ENCODE data around the gene ZNF555.
"Not testable (repeated sequence)": the region's sequence is repeated elsewhere in the genome, so short reads cannot be mapped to it uniquely, and the experiment has no call there.

Gene ZNF555

GRCh38 chr19:2866495-2867024, 25.3 kb downstream of the ZNF555 start:
- Histone ChIP-seq H3K27me3 (ENCODE audit: control insufficient read depth, insufficient read depth, low read length) (no peaks in the 10 kb centered on the region), H3K9ac (ENCODE audit: low read length) (no peak overlapping the region), H3K4me3 (ENCODE audit: low read length) (no peak overlapping the region), H3K9me3 (ENCODE audit: control insufficient read depth, low read length) (no peaks in the 10 kb centered on the region), H3K36me3 (ENCODE audit: control insufficient read depth, insufficient read depth, low read length) (no peaks in the 10 kb centered on the region), H3K4me1 (ENCODE audit: control insufficient read depth, insufficient read depth, low read length) (peaks cover 7% of the 10 kb centered on the region)

GRCh38 chr19:2867025-2867991, 26.0 kb downstream of the ZNF555 start, which contains the start of gene ZNF556:
TSS of gene ZNF556 (plus strand) at chr19:2867335. CDS start at chr19:2867422, 87 bp downstream.
- Histone ChIP-seq H3K4me1 (ENCODE audit: control insufficient read depth, insufficient read depth, low read length) (peaks cover 7% of the 10 kb centered on the region), H3K9me3 (ENCODE audit: control insufficient read depth, low read length) (no peaks in the 10 kb centered on the region), H3K36me3 (ENCODE audit: control insufficient read depth, insufficient read depth, low read length) (no peaks in the 10 kb centered on the region), H3K27me3 (ENCODE audit: control insufficient read depth, insufficient read depth, low read length) (no peaks in the 10 kb centered on the region), H3K9ac (ENCODE audit: low read length) (no peak within 1 kb of the TSS), H3K4me3 (ENCODE audit: low read length) (no peak within 1 kb of the TSS)

GRCh38 chr19:2869618-2870017, 28.3 kb downstream of the ZNF555 start:
- H3K4me3 ChIP-seq (ENCODE audit: low read length) = no peak overlapping the region

GRCh38 chr19:2872175-2872574, 30.9 kb downstream of the ZNF555 start:
- not testable (repeated sequence) for H3K27me3 ChIP-seq (ENCODE audit: control insufficient read depth, insufficient read depth, low read length); H3K4me3 ChIP-seq (ENCODE audit: low read length); H3K4me1 ChIP-seq (ENCODE audit: control insufficient read depth, insufficient read depth, low read length); H3K9ac ChIP-seq (ENCODE audit: low read length); H3K9me3 ChIP-seq (ENCODE audit: control insufficient read depth, low read length); H3K36me3 ChIP-seq (ENCODE audit: control insufficient read depth, insufficient read depth, low read length)

More at GRCh38 chr19:2869618-2870017, 28.3 kb downstream of the ZNF555 start:
- H3K4me1 ChIP-seq (ENCODE audit: control insufficient read depth, insufficient read depth, low read length) = peaks cover 7% of the 10 kb centered on the region
- no peaks in the 10 kb centered on the region for H3K27me3 ChIP-seq (ENCODE audit: control insufficient read depth, insufficient read depth, low read length)
- H3K36me3 ChIP-seq (ENCODE audit: control insufficient read depth, insufficient read depth, low read length) = no peaks in the 10 kb centered on the region
- H3K9me3 ChIP-seq (ENCODE audit: control insufficient read depth, low read length) = no peaks in the 10 kb centered on the region
- no peak overlapping the region for H3K9ac ChIP-seq (ENCODE audit: low read length)

- Histone ChIP-seq H3K4me1 (ENCODE audit: control insufficient read depth, insufficient read depth, low read length) (no peaks in the 10 kb centered on the region), H3K27me3 (ENCODE audit: control insufficient read depth, insufficient read depth, low read length) (no peaks in the 10 kb centered on the region), H3K4me3 (ENCODE audit: low read length) (no peak overlapping the region), H3K9me3 (ENCODE audit: control insufficient read depth, low read length) (peaks cover 9% of the 10 kb centered on the region), H3K36me3 (ENCODE audit: control insufficient read depth, insufficient read depth, low read length) (no peaks in the 10 kb centered on the region), H3K9ac (ENCODE audit: low read length) (no peak overlapping the region)
Measured at GRCh38 chr19:2877398-2878331, 36.4 kb downstream of the ZNF555 start.

- no peaks in the 10 kb centered on the region for H3K27me3 ChIP-seq (ENCODE audit: control insufficient read depth, insufficient read depth, low read length)
- no peak overlapping the region for H3K9ac ChIP-seq (ENCODE audit: low read length)
- H3K36me3 ChIP-seq (ENCODE audit: control insufficient read depth, insufficient read depth, low read length) = no peaks in the 10 kb centered on the region
- H3K4me1 ChIP-seq (ENCODE audit: control insufficient read depth, insufficient read depth, low read length) = no peaks in the 10 kb centered on the region
- no peaks in the 10 kb centered on the region for H3K9me3 ChIP-seq (ENCODE audit: control insufficient read depth, low read length)
- no peak overlapping the region for H3K4me3 ChIP-seq (ENCODE audit: low read length)
Measured at GRCh38 chr19:2883686-2884439, 42.6 kb downstream of the ZNF555 start.

GRCh38 chr19:2885736-2886135, 44.5 kb downstream of the ZNF555 start:
- Histone ChIP-seq H3K4me1 (ENCODE audit: control insufficient read depth, insufficient read depth, low read length) (no peaks in the 10 kb centered on the region), H3K9me3 (ENCODE audit: control insufficient read depth, low read length) (no peaks in the 10 kb centered on the region), H3K9ac (ENCODE audit: low read length) (no peak overlapping the region), H3K27me3 (ENCODE audit: control insufficient read depth, insufficient read depth, low read length) (no peaks in the 10 kb centered on the region), H3K36me3 (ENCODE audit: control insufficient read depth, insufficient read depth, low read length) (no peaks in the 10 kb centered on the region), H3K4me3 (ENCODE audit: low read length) (no peak overlapping the region)

- no peaks in the 10 kb centered on the region for H3K36me3 ChIP-seq (ENCODE audit: control insufficient read depth, insufficient read depth, low read length)
- no peaks in the 10 kb centered on the region for H3K27me3 ChIP-seq (ENCODE audit: control insufficient read depth, insufficient read depth, low read length)
- no peak overlapping the region for H3K9ac ChIP-seq (ENCODE audit: low read length)
- H3K4me1 ChIP-seq (ENCODE audit: control insufficient read depth, insufficient read depth, low read length) = no peaks in the 10 kb centered on the region
- no peak overlapping the region for H3K4me3 ChIP-seq (ENCODE audit: low read length)
- H3K9me3 ChIP-seq (ENCODE audit: control insufficient read depth, low read length) = no peaks in the 10 kb centered on the region
Measured at GRCh38 chr19:2887391-2887914, 46.2 kb downstream of the ZNF555 start.

GRCh38 chr19:2888731-2889224, 47.5 kb downstream of the ZNF555 start:
- no peaks in the 10 kb centered on the region for H3K9me3 ChIP-seq (ENCODE audit: control insufficient read depth, low read length)
- H3K27me3 ChIP-seq (ENCODE audit: control insufficient read depth, insufficient read depth, low read length) = no peaks in the 10 kb centered on the region
- no peak overlapping the region for H3K4me3 ChIP-seq (ENCODE audit: low read length)
- H3K36me3 ChIP-seq (ENCODE audit: control insufficient read depth, insufficient read depth, low read length) = no peaks in the 10 kb centered on the region
- H3K9ac ChIP-seq (ENCODE audit: low read length) = no peak overlapping the region
- no peaks in the 10 kb centered on the region for H3K4me1 ChIP-seq (ENCODE audit: control insufficient read depth, insufficient read depth, low read length)

- not testable (repeated sequence) for H3K9me3 ChIP-seq (ENCODE audit: control insufficient read depth, low read length); H3K4me3 ChIP-seq (ENCODE audit: low read length); H3K4me1 ChIP-seq (ENCODE audit: control insufficient read depth, insufficient read depth, low read length); H3K36me3 ChIP-seq (ENCODE audit: control insufficient read depth, insufficient read depth, low read length); H3K27me3 ChIP-seq (ENCODE audit: control insufficient read depth, insufficient read depth, low read length); H3K9ac ChIP-seq (ENCODE audit: low read length)
Measured at GRCh38 chr19:2890531-2890930, 49.3 kb downstream of the ZNF555 start.

GRCh38 chr19:2896694-2897093, 55.4 kb downstream of the ZNF555 start:
- Histone ChIP-seq H3K27me3 (ENCODE audit: control insufficient read depth, insufficient read depth, low read length) (no peaks in the 10 kb centered on the region), H3K36me3 (ENCODE audit: control insufficient read depth, insufficient read depth, low read length) (no peaks in the 10 kb centered on the region), H3K4me3 (ENCODE audit: low read length) (no peak overlapping the region), H3K9me3 (ENCODE audit: control insufficient read depth, low read length) (no peaks in the 10 kb centered on the region), H3K4me1 (ENCODE audit: control insufficient read depth, insufficient read depth, low read length) (peaks cover under 1% of the 10 kb centered on the region), H3K9ac (ENCODE audit: low read length) (no peak overlapping the region)

Data from mucosa of stomach (tissue), 1 donor.